ENCODE measurements around the gene GID8. TPM values are rescaled to one million over a fixed set of nuclear protein-coding genes. Genes with fewer than 3 reads are reported as not detected.
A peak's percentile ranks its signal among the peaks of the same experiment; 100 is the strongest.

The GID8 gene
- total and polyA plus RNA-seq, 9 of the 15 experiments (the other 6 are each of a cell fraction or from before 2014, with no cell fraction given), result 7.5 to 31.6 (median 22.2) TPM

DNA sequence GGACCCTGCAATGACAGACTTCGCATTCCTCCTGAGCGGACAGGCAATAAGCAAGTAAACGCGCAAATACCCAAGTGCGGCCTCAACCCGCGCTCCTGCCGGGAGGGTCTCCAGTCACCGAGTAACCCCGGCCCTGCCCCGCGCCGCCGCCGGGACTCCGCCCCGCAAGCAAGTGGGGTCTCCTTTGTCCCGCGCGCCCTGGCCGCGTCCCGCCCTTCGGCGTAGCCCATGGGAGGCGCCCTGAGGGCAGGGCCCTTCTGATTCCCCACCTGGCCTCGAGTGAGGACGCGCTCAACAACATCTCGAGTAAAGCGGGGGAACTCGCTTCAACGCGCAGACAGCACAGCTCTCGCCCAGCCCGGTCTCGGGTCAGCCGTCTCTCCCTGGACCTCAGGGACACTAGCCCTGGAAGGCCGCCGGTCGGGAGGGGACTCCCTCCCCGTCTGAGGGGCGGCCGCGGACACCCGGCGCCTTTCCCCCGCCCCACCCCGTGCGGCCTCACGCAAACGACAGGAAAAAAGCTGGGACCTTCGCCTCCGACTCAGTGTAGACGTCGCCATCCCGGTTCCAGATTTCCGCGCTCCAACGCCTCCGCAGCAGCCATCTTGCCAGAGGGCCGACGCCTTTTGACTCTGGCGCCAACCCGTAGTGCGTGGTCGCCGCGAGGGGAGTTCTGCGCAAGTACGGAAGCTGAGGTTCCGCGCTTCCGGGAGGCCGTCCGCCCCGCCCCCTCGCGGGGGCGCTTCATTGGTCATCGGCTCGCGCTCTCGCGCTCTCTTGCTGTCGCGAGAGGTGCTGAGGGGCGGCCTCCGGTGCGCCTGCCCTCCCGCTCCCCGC lies 461 bp upstream of the GID8 start (continued):
- TF ChIP-seq ZNF143 (CRISPR knock-in tag; IDR thresholded peaks at IDR 0.05), result no peak
- TF ChIP-seq MCM3 (IDR thresholded peaks at IDR 0.05), result no peak
- no peak for TF ChIP-seq ZBTB1 (CRISPR knock-in tag; IDR thresholded peaks at IDR 0.05; ENCODE audit: borderline replicate concordance, low read depth)
- no peak for TF ChIP-seq ZNF354B (CRISPR knock-in tag; IDR thresholded peaks at IDR 0.05)
- no peak for TF ChIP-seq CSDE1 (IDR thresholded peaks at IDR 0.05)
- no peak for TF ChIP-seq IFI16 (CRISPR knock-in tag; IDR thresholded peaks at IDR 0.05)
- no peak for TF ChIP-seq ZNF165 (CRISPR knock-in tag; IDR thresholded peaks at IDR 0.05; ENCODE audit: borderline replicate concordance)
- TF ChIP-seq KLF16 (IDR thresholded peaks at IDR 0.05), result peak; percentile 83
- peak; percentile 32 for TF ChIP-seq HMGN3 (IDR thresholded peaks at IDR 0.05; ENCODE audit: borderline replicate concordance, extremely low read depth, insufficient read length, low read depth, low read length)
- no peak for TF ChIP-seq ZNF140 (CRISPR knock-in tag; IDR thresholded peaks at IDR 0.05)
- peak; percentile 60 for TF ChIP-seq CCNT2 (IDR thresholded peaks at IDR 0.05; ENCODE audit: borderline replicate concordance, extremely low read depth, insufficient read length, low read depth, low read length)
- TF ChIP-seq ZNF347 (CRISPR knock-in tag; IDR thresholded peaks at IDR 0.05; ENCODE audit: low read depth), result no peak
- no peak for TF ChIP-seq THRB (CRISPR knock-in tag; conservative IDR thresholded peaks at IDR 0.05)
- peak; percentile 61 for TF ChIP-seq CHD1 (IDR thresholded peaks at IDR 0.05; ENCODE audit: low read length)
- no peak for TF ChIP-seq CAMTA2 (CRISPR knock-in tag; conservative IDR thresholded peaks at IDR 0.05)
- TF ChIP-seq ZBED1 (IDR thresholded peaks at IDR 0.05), result no peak
- peak; percentile 38 for TF ChIP-seq ASH1L (IDR thresholded peaks at IDR 0.05; ENCODE audit: borderline replicate concordance, low read depth, partially characterized antibody)
- peak; percentile 83 for TF ChIP-seq TAF9B (IDR thresholded peaks at IDR 0.05; ENCODE audit: partially characterized antibody)
- peak; percentile 80 for TF ChIP-seq SP1 (CRISPR knock-in tag; IDR thresholded peaks at IDR 0.05)
- peak; percentile 93 for TF ChIP-seq TRIM28 (IDR thresholded peaks at IDR 0.05)
- TF ChIP-seq RBM14 (IDR thresholded peaks at IDR 0.05; ENCODE audit: borderline replicate concordance, insufficient read depth, low read depth, low read length), result no peak
- TF ChIP-seq E2F8 (IDR thresholded peaks at IDR 0.05; ENCODE audit: low read depth, partially characterized antibody), result peak; percentile 94
- TF ChIP-seq EGR1 (conservative IDR thresholded peaks at IDR 0.05), result peak; percentile 98
- TF ChIP-seq ZNF785 (CRISPR knock-in tag; IDR thresholded peaks at IDR 0.05), result no peak
- TF ChIP-seq, protein P1, sequence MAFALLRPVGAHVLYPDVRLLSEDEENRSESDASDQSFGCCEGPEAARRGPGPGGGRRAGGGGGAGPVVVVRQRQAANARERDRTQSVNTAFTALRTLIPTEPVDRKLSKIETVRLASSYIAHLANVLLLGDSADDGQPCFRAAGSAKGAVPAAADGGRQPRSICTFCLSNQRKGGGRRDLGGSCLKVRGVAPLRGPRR (CRISPR knock-in tag; IDR thresholded peaks at IDR 0.05), result no peak
- TF ChIP-seq ZFX (CRISPR knock-in tag; IDR thresholded peaks at IDR 0.05), result peak; percentile 83
- no peak for TF ChIP-seq ZNF253 (CRISPR knock-in tag; conservative IDR thresholded peaks at IDR 0.05)
